SW480 (cell line): ENCODE measurements around the gene PWWP2B.
A peak's percentile ranks its signal among the peaks of the same experiment; 100 is the strongest.

ENCODE experiments used
- DNase-seq: peaks from one replicate; pipeline ENCODE4 v3.0.0-alpha.2; 2016; ENCODE audit warnings: low spot score

Gene PWWP2B

DNA sequence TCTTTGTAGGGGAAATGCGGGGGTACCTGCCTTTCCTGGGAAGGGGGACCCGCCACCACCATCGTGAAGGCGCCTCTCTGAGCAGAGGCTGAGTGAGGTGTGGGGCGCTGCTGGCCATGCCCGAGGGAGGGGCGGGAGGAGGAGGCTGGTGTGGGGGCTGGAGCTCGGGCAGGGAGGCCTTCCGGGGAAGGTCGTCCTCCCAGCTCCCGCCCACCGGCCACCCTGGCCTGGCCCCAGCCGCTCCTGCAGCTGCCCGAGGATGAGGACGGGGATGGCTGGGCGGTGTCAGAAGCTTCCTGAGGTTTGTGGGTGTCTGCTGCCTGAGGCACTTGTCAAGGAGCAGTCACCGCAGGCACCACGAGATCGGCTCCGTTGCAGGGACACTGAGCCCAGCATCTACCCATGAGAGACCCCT is 11.4 kb downstream of the PWWP2B start:
- no peak for DNase-seq

- DNase-seq, result no peak
Observed at GRCh38 chr10:132408823-132409666, 12.0 kb downstream of the PWWP2B start.

DNA sequence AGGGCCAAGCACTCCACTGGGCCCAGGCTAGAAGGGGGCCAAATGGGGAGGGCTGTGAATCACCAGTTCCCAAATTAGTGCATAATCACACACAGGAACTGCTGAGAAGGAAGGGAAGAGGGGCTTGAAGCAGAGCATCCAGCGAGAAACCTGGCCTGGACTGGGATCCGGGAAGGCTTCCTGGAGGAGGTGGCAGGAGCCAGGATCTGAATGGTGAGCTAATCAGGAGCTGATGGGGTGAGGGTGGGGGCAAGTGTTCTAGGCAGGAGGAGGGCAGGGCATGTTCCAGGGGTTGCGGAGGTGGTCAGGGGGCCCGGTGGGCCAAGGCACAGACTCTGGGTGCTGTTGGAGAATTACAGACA is 12.6 kb downstream of the PWWP2B start:
- DNase-seq, result no peak

GRCh38 chr10:132410056-132410778 is 13.2 kb downstream of the PWWP2B start:
- DNase-seq, result no peak

- no peak for DNase-seq
Observed at GRCh38 chr10:132410779-132411532, 14.0 kb downstream of the PWWP2B start.

- DNase-seq, result no peak
Observed at GRCh38 chr10:132411561-132412253, 14.7 kb downstream of the PWWP2B start.

DNA sequence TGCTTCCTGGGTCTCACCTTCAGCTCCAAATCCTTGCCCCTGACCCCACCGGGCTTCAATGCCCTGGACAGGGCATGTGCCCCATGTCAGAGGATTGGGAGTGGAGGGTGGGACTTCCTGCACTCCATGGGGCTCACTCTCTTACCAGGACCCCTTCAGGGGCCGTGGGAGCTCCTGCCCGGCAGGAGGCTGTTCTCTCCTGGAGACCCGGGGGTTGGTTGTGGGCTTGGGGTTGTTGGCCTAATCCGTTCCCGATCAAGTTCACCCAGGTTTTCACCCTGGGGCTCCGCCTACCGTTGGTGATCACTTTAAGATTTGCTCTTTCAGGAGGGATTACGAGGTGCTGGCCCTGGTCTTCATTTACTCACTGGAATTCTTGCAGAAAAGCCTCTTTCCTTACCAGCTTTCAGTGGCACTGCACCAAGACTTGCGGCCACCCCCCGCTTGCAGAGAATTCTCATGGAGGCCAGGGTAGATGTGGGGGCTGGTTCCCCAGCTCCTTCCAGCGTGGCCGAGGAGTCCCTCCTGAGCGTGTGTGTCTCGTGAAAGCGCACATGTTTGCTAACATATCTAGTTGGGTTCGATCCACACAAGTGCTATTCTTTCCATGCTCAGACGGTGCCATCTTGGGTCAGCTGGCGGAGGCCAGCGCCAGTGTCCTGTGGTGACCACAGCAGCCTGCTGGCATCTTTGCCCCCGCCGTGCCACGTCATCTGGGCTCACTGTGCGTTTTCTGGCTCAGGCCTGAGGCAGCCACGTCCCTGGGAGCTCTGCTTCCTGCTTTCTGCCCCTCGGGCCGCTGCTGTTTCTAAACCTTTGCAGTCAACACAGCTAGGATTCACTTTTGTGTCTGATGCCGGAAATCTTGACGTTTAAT is 15.6 kb downstream of the PWWP2B start:
- no peak for DNase-seq

- no peak for DNase-seq
Observed at GRCh38 chr10:132413226-132414205, 16.5 kb downstream of the PWWP2B start.

GRCh38 chr10:132414402-132415016 is 17.5 kb downstream of the PWWP2B start:
- no peak for DNase-seq

DNA sequence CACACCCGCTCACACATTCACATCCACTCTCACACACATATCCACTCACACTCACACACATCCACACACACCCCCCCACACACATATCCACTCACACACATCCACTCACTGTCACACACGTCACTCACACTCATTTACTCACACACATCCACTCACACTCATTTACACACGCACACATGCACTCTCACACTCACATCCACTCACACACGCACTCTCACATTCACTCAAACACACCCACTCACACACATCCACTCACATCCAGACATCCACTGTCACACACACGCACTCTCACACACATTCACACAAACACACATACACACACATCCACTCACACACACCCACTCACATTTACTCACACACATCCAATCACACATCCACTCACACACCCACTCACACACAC is 18.3 kb downstream of the PWWP2B start:
- no peak for DNase-seq

DNA sequence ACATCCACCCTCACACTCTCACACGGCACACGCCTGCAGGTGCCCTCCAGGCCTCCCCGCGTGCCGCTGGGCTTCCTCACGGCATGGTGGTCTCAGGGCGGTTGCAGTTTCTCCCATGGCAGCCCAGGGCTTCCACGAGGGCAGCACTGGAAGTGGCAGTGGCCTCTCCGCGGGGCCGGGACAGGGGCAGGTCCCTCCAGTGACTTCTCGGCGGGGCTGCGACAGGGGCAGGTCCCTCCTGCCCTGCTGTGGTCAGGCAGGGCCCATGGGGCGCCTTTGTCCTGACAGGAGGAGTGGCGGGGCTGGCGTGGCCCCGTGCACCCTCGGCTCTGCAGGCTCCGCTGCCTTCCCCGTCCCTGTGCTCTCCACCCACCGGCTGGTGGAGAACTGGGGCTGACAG is 19.0 kb downstream of the PWWP2B start:
- DNase-seq, result no peak

DNA sequence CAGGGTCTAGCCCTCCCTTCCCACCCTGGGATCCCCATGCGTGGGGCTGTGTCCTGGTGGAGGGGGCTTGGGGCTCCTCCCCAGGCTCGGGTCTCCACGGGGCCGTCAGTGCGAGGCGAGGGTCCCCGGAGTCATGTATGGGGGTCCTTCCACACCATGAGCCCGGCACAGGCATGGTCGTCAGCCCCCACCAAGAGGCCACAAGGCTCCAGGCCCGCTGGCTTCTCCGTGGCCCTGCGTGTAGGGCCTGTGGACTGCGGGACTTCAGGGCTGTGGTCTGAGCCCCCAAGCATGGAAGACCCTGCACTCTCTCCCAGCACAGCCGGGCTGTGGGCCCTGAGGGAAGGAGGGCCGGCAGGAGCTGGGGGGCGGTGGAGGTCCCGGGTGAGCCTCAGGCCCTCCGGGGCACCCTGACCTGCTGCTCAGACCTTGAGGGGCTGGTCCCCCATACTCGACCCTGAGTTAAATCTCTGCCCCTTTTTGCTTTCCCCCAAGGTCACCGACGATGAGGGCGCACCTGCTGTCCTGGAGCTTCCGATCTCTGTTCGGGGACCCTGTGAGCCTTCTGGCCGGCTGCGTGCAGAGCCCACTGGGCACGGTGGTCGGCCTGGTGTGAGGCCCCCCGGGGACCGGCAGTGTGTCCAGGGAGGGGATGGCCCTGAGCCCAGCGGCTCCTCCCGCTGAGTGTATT is 19.7 kb downstream of the PWWP2B start:
- no peak for DNase-seq

DNA sequence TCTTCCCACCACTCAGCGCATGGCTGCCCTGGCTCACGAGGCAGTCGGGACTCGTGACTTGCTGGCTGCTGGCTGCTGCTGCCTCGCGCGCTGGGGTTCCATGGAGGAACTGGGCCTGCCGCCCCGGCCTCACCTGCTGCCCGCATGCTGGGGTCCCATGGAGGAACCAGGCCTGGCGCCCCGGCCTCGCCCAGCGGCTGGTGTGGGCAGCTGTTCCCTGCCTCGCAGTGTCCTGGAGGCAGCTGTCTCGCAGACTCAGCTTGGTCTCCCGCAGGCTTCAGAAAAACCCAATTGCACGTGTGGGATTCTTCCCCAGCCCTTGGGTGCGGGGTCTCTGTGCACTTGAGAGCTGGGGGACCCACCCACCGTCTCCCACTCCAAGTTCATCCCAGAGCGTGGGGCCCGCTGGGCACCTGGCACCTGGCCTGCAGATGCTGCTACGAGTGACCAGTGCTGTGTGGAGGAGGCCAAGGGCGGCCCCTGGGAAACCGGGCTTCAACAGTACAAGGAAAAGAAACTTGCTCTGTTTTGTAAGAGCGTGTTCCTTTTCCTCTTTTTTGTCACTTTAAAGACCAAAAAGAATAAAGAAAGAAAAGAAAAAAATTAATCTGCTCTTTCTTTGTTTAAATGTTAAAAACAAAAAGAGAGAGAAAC is 20.4 kb downstream of the PWWP2B start:
- DNase-seq, result no peak

DNA sequence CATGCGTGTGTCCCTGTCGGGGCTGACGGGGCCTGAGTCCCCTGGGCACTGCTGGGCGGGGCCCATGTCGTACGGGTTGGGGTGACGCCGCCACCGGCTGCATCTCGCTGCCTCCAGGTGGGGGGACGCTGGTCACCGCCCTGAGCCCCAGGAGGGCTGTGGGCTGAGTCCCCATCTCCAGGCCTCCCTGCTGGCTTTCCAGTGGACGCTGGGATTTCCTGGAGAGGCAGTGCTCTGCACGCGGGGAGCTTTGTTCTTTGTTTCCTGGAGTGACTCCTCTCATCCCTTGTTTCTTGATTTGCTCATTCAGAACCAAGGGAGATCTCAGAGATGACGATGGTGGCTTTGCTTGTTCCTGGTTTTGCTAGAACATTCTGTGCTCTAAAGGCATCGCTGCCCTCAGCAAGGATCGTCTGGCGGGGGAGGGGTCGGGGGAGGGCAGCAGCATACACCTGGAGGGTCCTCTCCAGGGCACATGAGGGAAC is 21.0 kb downstream of the PWWP2B start:
- DNase-seq, result no peak

DNA sequence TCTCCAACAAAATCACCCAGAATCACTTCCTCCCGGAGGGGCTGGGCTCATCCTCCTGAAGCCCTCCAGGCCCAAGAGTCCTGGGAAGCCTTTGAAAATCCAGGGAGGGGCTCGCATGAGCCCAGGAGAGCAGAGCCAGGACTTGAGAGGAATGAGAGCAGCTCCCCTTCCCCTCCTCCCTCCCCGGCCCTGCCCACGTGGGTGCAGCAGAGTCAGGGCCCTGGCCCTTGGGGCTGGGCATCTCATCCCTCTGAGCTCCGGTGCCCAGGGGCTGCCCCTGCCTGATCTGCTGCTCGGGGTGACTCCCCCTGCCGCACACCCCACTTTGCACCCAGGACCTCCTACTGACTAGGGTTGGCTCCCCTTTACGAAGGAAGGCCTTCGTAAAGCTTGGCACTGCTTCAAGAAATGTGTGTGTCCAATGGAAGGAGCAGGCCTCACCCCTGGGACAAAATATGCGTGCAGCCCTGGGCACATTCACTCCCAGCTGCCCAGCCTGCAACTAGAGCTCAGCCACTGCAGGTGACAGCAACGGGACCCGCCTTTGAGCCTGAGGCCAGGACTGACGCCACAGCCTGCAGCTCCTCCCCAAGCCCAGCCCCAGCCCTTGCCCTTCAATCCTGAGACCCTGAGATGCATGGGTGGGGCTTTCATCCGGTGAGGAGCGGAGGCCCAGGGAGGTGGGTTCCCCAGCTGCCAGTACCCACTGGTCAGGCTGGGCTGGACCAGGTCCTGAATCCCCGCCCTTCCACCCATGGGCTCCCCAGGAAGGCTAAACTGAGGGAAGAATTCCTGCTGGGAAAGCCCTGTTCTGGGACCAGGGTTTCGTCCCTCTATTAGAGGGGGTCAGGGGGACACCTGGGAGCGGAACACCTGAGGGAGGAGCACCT is 21.8 kb downstream of the PWWP2B start:
- DNase-seq, result peak; percentile 71

DNA sequence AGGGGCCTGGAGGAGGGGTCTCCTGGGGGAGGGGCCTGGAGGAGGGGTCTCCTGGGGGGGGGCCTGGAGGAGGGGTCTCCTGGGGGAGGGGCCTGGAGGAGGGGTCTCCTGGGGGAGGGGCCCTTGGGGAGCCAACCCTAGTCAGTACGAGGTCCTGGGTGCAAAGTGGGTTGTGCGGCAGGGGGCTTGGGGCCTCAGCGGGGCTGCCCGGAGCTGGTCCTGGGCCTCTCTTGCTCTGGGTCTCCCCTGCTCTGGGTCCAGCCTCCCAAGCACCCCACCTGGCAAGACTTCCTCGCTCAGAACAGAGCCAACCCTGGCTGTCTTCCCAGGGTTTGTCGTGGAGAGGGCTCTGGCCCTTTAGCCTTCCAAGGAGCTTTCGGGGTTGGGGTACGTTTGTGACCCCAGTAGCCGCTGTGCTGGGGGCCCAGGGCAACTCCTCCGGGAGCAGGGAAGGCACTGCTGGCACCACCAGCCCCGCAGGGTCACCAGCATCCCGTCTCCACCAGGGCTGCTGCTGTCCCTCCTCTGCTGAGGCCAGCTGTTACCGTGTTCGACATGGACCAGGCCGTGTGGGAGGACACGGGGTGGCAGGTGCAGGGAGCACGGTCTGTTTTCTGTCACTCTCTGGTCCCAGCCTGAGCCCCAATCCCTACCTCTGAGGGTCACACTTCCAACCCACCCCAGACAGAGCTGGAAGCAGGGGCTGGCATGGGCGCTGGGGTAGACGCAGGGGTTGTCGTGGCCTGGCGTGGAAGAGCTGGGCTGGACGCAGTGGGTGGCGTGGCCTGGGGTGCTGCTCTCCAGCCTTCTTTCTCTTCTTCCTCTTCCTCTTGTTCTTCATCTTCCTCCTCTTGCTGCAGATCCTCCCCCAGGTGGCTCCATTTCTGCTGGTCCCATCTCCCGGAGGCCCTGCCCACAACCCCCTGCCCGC is 22.8 kb downstream of the PWWP2B start:
- DNase-seq, result no peak
